GM23248 (cell line): ENCODE results near the gene FKBP10. TPM values are rescaled to one million over a fixed set of nuclear protein-coding genes. Genes with fewer than 3 reads are reported as not detected.

Experiments used
- DNase-seq: peaks from one replicate; pipeline ENCODE4 v3.0.0-alpha.2; 2015
- H2AFZ ChIP-seq: fragments of 200-600 bp; sonication (generic); 2 replicates; pipeline ENCODE4 v1.6.1; 2016; ENCODE audit warnings: antibody characterized with exemption
- H3F3A ChIP-seq: fragments of 200-600 bp; sonication (generic); 2 replicates; pipeline ENCODE4 v1.6.1; 2016; ENCODE audit warnings: mild to moderate bottlenecking, antibody characterized with exemption, mixed run types; ENCODE audit not compliant: insufficient read depth
- H3K27ac ChIP-seq: fragments of 200-600 bp; sonication (generic); 2 replicates; pipeline ENCODE4 v1.5.1; 2016; ENCODE audit warnings: mild to moderate bottlenecking
- H3K27me3 ChIP-seq: fragments of 200-600 bp; sonication (generic); replicated peaks from 2 replicates; pipeline ENCODE4 v1.6.1; 2016; ENCODE audit warnings: mild to moderate bottlenecking; ENCODE audit not compliant: insufficient read depth
- H3K36me3 ChIP-seq: fragments of 200-600 bp; sonication (generic); 2 replicates; pipeline ENCODE4 v1.6.1; 2016; ENCODE audit warnings: low read depth, mild to moderate bottlenecking
- H3K4me1 ChIP-seq: fragments of 200-600 bp; sonication (generic); 2 replicates; pipeline ENCODE4 v1.6.1; 2016; ENCODE audit warnings: mild to moderate bottlenecking; ENCODE audit not compliant: insufficient read depth
- H3K4me2 ChIP-seq: fragments of 200-600 bp; sonication (generic); one replicate; pipeline ENCODE4 v1.6.1; 2016; ENCODE audit warnings: mild to moderate bottlenecking; ENCODE audit not compliant: unreplicated experiment
- H3K4me3 ChIP-seq: fragments of 200-600 bp; sonication (generic); 2 replicates; pipeline ENCODE4 v1.5.1; 2016; ENCODE audit warnings: mild to moderate bottlenecking
- H3K79me2 ChIP-seq: fragments of 200-600 bp; sonication (generic); 2 replicates; pipeline ENCODE4 v1.6.1; 2016; ENCODE audit warnings: mild to moderate bottlenecking; ENCODE audit not compliant: insufficient read depth
- H3K9ac ChIP-seq: fragments of 200-600 bp; sonication (generic); 2 replicates; pipeline ENCODE4 v1.6.1; 2016; ENCODE audit warnings: mild to moderate bottlenecking
- H3K9me2 ChIP-seq: fragments of 200-600 bp; sonication (generic); 2 replicates; pipeline ENCODE4 v1.6.1; 2016; ENCODE audit warnings: mixed run types, mild to moderate bottlenecking, moderate library complexity; ENCODE audit not compliant: insufficient read depth
- H3K9me3 ChIP-seq: fragments of 200-600 bp; sonication (generic); one replicate; pipeline ENCODE4 v1.6.1; 2017; ENCODE audit warnings: low read depth
- H4K20me1 ChIP-seq: fragments of 200-600 bp; sonication (generic); 2 replicates; pipeline ENCODE4 v1.6.0; 2016; ENCODE audit not compliant: insufficient read depth
- EZH2 ChIP-seq: fragments of 200-600 bp; sonication (generic); IDR thresholded peaks from 2 replicates; pipeline ENCODE4 v1.6.1; 2018; ENCODE audit warnings: antibody characterized with exemption, mild to moderate bottlenecking; ENCODE audit not compliant: insufficient read depth, poor library complexity, severe bottlenecking
- EZH2phosphoT487 ChIP-seq: fragments of 200-600 bp; sonication (generic); IDR thresholded peaks from 2 replicates; pipeline ENCODE4 v1.6.1; 2018; ENCODE audit warnings: antibody characterized with exemption, moderate library complexity, mild to moderate bottlenecking, low read depth; ENCODE audit not compliant: insufficient read depth
- WGBS, 2 experiments: methylation state at CpG; one replicate each; pipeline ENCODE4 v1.1.6; 2015 to 2017; ENCODE audit warnings: low lambda C conversion rate in 2 of 2, low coverage in 1 of 2; ENCODE audit errors: missing lambda C conversion rate in 2 of 2; 5-methylcytosine and 5-hydroxymethylcytosine counted together
- in situ Hi-C: fragments of 300-500 bp; cut with MboI; formaldehyde crosslinking; loops from 2 replicates; pipeline ENCODE4 v1.15.0; 2020
- polyA plus RNA-seq: library from polyadenylated mRNA; unstranded; fragments of >200 nt; fragmentation: Nextera tagmentation; extraction: Ambion mirVana; gene quantifications from 2 replicates; pipeline ENCODE4 v1.2.1, GENCODE V29; 2016
- total RNA-seq: library from RNA; depleted of rRNA; stranded (reverse); fragments of >200 nt; shearing (Covaris generic); gene quantifications from 2 replicates; pipeline ENCODE4 v1.2.3, GENCODE V29; 2014

Gene FKBP10
- total and polyA plus RNA-seq, 2 experiments from 2014 or later: 81.5 to 759 TPM

DNA sequence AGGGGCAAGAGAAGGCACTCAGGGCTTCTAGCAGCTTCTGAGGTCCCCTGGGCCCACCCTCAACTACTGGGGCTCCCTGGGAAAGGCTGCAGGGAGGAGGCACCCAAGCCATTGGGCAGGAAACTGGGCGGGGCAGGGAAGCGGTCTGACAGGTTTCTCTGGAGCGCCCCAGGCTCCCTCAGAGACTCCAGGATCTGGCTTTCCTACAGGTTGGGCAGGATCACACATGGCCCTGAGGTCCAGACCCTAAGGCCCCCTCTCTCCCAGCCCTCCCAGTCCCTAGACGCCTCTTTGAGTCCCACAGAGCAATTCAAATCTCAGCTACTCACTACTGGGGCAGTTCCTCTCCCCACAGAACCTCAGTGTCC is 40.6 kb upstream of the FKBP10 start:
- H3F3A ChIP-seq: no peaks in the 10 kb centered on the region
- 77 to 82% methylated on average over 4 of the region's 4 CpGs for WGBS, 2 experiments
- no peaks in the 10 kb centered on the region for H4K20me1 ChIP-seq
- H3K4me2 ChIP-seq: no peak overlapping the region
- no peaks in the 10 kb centered on the region for H3K27me3 ChIP-seq
- in situ Hi-C loops: no loop called here
- H3K36me3 ChIP-seq: no peaks in the 10 kb centered on the region
- no peaks in the 10 kb centered on the region for H3K4me1 ChIP-seq
- H3K9me3 ChIP-seq: no peaks in the 10 kb centered on the region
- no peaks in the 10 kb centered on the region for H3K79me2 ChIP-seq
- H3K4me3 ChIP-seq: no peak overlapping the region
- DNase-seq: no peak
- TF ChIP-seq EZH2phosphoT487 (no peak), EZH2 (no peak)
- no peak overlapping the region for H3K27ac ChIP-seq
- H3K9ac ChIP-seq: no peak overlapping the region
- no peak overlapping the region for H2AFZ ChIP-seq
- no peaks in the 10 kb centered on the region for H3K9me2 ChIP-seq

DNA sequence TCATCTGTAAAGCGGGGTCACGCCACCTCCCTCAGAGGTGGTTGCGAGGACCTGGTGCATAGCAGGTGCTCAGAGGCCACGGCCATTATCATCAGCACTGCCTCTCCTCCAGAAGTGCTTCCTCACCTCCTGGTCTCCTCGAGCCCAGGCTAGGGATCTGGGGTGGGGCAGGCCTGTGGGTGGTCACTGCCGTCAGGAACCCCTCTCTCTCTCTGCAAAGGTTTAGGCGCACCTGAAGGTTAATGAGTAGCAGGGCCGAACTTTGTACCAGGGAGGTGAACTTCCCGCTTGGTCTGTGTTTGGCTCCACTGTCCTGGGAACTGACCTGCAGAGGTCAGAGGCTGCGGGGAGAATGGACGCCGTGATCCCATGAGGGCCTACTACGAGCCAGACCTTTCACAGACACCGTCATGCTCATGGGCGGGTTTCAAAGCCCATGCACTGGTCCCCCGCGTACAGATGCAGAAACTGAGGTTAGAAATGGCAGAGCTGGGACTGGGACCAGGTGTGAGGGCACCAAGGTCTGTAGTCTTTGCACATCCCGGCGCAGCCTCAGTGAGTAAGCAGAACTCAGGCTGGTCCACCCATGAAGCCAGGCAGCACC is 40.1 kb upstream of the FKBP10 start:
- in situ Hi-C loops: no loop called here
- no peak overlapping the region for H3K27ac ChIP-seq
- H3K9me2 ChIP-seq: no peaks in the 10 kb centered on the region
- no peaks in the 10 kb centered on the region for H3K36me3 ChIP-seq
- 93 to 94% methylated on average over 19 of the region's 19 CpGs for WGBS, 2 experiments
- no peaks in the 10 kb centered on the region for H3K79me2 ChIP-seq
- no peak overlapping the region for H3K9ac ChIP-seq
- no peaks in the 10 kb centered on the region for H3F3A ChIP-seq
- no peak overlapping the region for H2AFZ ChIP-seq
- no peak overlapping the region for H3K4me3 ChIP-seq
- H3K27me3 ChIP-seq: no peaks in the 10 kb centered on the region
- H3K4me2 ChIP-seq: no peak overlapping the region
- H4K20me1 ChIP-seq: no peaks in the 10 kb centered on the region
- peaks cover 5% of the 10 kb centered on the region; the same call in 1 of the 2 replicates for H3K4me1 ChIP-seq
- H3K9me3 ChIP-seq: no peaks in the 10 kb centered on the region
- DNase-seq: no peak
- TF ChIP-seq EZH2 (no peak), EZH2phosphoT487 (no peak)

DNA sequence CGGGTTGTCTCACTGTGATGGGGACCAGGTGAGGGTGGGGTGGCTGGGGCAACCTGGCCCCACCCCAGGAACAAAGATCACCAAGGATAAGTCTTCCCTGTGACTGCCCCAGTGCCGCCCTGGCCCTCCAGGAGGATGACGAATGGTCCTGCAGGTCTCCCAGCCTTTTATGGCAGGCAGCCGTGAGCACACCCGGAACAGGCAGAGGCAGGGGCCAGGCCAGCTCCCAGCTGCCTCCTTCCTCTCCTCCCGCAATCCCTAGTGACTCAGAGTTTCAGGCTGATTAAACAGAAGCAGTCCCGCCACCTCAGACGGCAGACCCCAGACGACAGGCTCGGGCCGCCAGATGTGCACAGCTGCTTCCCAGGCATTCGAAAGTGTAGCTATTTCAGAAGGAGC is 39.6 kb upstream of the FKBP10 start:
- WGBS, 2 experiments: 27 to 31% methylated on average over 12 of the region's 12 CpGs
- no peaks in the 10 kb centered on the region for H3K9me3 ChIP-seq
- DNase-seq: peak; percentile 81
- no peak overlapping the region for H3K9ac ChIP-seq
- H3K27me3 ChIP-seq: no peaks in the 10 kb centered on the region
- no peaks in the 10 kb centered on the region for H3K36me3 ChIP-seq
- no peaks in the 10 kb centered on the region for H3K79me2 ChIP-seq
- no peak overlapping the region for H3K27ac ChIP-seq
- H3K4me2 ChIP-seq: no peak overlapping the region
- H3K4me3 ChIP-seq: no peak overlapping the region
- no peaks in the 10 kb centered on the region for H4K20me1 ChIP-seq
- no peak for TF ChIP-seq EZH2phosphoT487
- peaks cover 7% of the 10 kb centered on the region; the same call in 1 of the 2 replicates for H3K4me1 ChIP-seq
- in situ Hi-C loops: no loop called here
- no peaks in the 10 kb centered on the region for H3K9me2 ChIP-seq
- no peak overlapping the region for H2AFZ ChIP-seq
- no peaks in the 10 kb centered on the region for H3F3A ChIP-seq

DNA sequence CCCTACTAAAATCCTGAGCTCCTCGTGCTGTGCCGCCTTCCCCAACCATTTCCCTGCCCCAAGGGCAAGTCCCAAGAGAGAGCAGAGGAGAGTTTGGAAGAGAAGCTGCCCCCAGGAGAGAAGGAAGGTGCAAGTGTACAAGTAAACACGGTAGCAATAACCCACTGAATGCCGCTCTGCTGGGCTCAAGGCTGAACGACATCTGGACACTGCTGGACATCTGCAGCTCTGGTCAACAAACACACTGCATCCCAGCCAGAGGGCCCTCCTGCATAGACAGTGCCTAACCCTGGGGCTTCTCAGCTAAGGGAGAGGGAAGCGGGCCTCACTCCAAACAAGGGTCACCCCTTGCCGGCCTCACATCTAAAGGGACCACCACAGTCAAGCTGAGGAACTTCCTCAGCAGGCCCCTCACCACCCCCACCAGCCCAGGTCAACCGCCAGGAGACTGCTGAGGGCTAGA is 39.0 kb upstream of the FKBP10 start:
- Histone ChIP-seq H3K79me2 (no peaks in the 10 kb centered on the region), H3F3A (no peaks in the 10 kb centered on the region), H3K27ac (no peak overlapping the region), H3K4me3 (no peak overlapping the region), H2AFZ (no peak overlapping the region), H3K4me1 (peaks cover 7% of the 10 kb centered on the region; the same call in 1 of the 2 replicates), H4K20me1 (no peaks in the 10 kb centered on the region), H3K9ac (no peak overlapping the region), H3K27me3 (no peaks in the 10 kb centered on the region), H3K4me2 (no peak overlapping the region), H3K9me2 (no peaks in the 10 kb centered on the region), H3K9me3 (no peaks in the 10 kb centered on the region), H3K36me3 (no peaks in the 10 kb centered on the region)
- WGBS, 2 experiments: 81% methylated on average over 8 of the region's 8 CpGs
- TF ChIP-seq EZH2phosphoT487 (no peak), EZH2 (no peak)
- no peak for DNase-seq
- in situ Hi-C loops: no loop called here
